ENCODE data around the gene CDCA3. TPM values are rescaled to one million over a fixed set of nuclear protein-coding genes. Genes with fewer than 3 reads are reported as not detected.

The CDCA3 gene
- total RNA-seq, 1 experiment from 2014 or later = 120 TPM

GRCh38 chr12:6853626-6854025 is 2.5 kb upstream of the CDCA3 start:
- DNase-seq (ENCODE audit: low read depth) = no peak

GRCh38 chr12:6852651-6853354 is 1.7 kb upstream of the CDCA3 start:
- DNase-seq (ENCODE audit: low read depth) = peak; percentile 74

- peak; percentile 100 for DNase-seq (ENCODE audit: low read depth)
Observed at GRCh38 chr12:6851921-6852650, 1.0 kb upstream of the CDCA3 start, which contains the start of gene USP5. USP5 (plus strand) TSS chr12:6852150; CDS start chr12:6852180, 30 bp downstream.

GRCh38 chr12:6850796-6851152 is 312 bp downstream of the CDCA3 start:
- DNase-seq (ENCODE audit: low read depth) = no peak

GRCh38 chr12:6849976-6850560 is 1.0 kb downstream of the CDCA3 start:
- DNase-seq (ENCODE audit: low read depth) = no peak

- DNase-seq (ENCODE audit: low read depth) = no peak
Observed at GRCh38 chr12:6849427-6849826, 1.7 kb downstream of the CDCA3 start.

GRCh38 chr12:6847676-6848075 is 3.4 kb downstream of the CDCA3 start:
- no peak for DNase-seq (ENCODE audit: low read depth)

- no peak for DNase-seq (ENCODE audit: low read depth)
Observed at GRCh38 chr12:6846316-6846869, 4.7 kb downstream of the CDCA3 start.

- no peak for DNase-seq (ENCODE audit: low read depth)
Observed at GRCh38 chr12:6845395-6845794, 5.7 kb downstream of the CDCA3 start.

GRCh38 chr12:6843118-6843902 is 7.8 kb downstream of the CDCA3 start:
- no peak for DNase-seq (ENCODE audit: low read depth)

GRCh38 chr12:6842075-6842474 is 9.0 kb downstream of the CDCA3 start:
- DNase-seq (ENCODE audit: low read depth) = no peak

- no peak for DNase-seq (ENCODE audit: low read depth)
Observed at GRCh38 chr12:6840761-6841515, 10.1 kb downstream of the CDCA3 start, which contains the start of gene GNB3. GNB3 (plus strand) TSS chr12:6840925; CDS start chr12:6841288, 363 bp downstream.

- DNase-seq (ENCODE audit: low read depth) = no peak
Observed at GRCh38 chr12:6840330-6840729, 10.8 kb downstream of the CDCA3 start.

- no peak for DNase-seq (ENCODE audit: low read depth)
Observed at GRCh38 chr12:6839482-6840201, 11.4 kb downstream of the CDCA3 start.

- DNase-seq (ENCODE audit: low read depth) = no peak
Observed at GRCh38 chr12:6838854-6839253, 12.2 kb downstream of the CDCA3 start.

GRCh38 chr12:6837370-6838060 is 13.6 kb downstream of the CDCA3 start:
- DNase-seq (ENCODE audit: low read depth) = no peak

- DNase-seq (ENCODE audit: low read depth) = no peak
Observed at GRCh38 chr12:6836851-6837250, 14.2 kb downstream of the CDCA3 start.

- no peak for DNase-seq (ENCODE audit: low read depth)
Observed at GRCh38 chr12:6834873-6835272, 16.2 kb downstream of the CDCA3 start.

- DNase-seq (ENCODE audit: low read depth) = no peak
Observed at GRCh38 chr12:6834254-6834653, 16.8 kb downstream of the CDCA3 start.
